Stimulated activated CD4-positive, alpha-beta T cell treated with anti-CD3 and anti-CD28 coated beads, Interleukin-12 subunit alpha, Interleukin-12 subunit beta, amount 100 ng/mL, for 4 hours (primary cell): ENCODE measurements around the gene PPP1R2B.
"Not testable (repeated sequence)": the region's sequence is repeated elsewhere in the genome, so short reads cannot be mapped to it uniquely, and the experiment has no call there.

ENCODE experiments used
- DNase-seq: peaks from one replicate; pipeline ENCODE4 v3.0.0-alpha.2; 2020

PPP1R2B gene

GRCh38 chr5:156850206-156850751 lies at the start of gene PPP1R2B:
PPP1R2B (plus strand) TSS chr5:156850295; CDS start chr5:156850563, 268 bp downstream.
- DNase-seq, result no peak

- no peak for DNase-seq
These were observed 49.2 kb upstream of the PPP1R2B start for GRCh38 chr5:156800929-156801328.

GRCh38 chr5:156802501-156802900 lies 47.6 kb upstream of the PPP1R2B start:
- no peak for DNase-seq

- DNase-seq, result no peak
These were observed 46.7 kb upstream of the PPP1R2B start for GRCh38 chr5:156803404-156803803.

GRCh38 chr5:156812959-156813358 lies 37.1 kb upstream of the PPP1R2B start:
- no peak for DNase-seq

GRCh38 chr5:156815988-156816599 lies 34.0 kb upstream of the PPP1R2B start:
- DNase-seq, result no peak

- no peak for DNase-seq
These were observed 30.6 kb upstream of the PPP1R2B start for GRCh38 chr5:156819537-156819936.

- no peak for DNase-seq
These were observed 30.0 kb upstream of the PPP1R2B start for GRCh38 chr5:156819967-156820581.

GRCh38 chr5:156824241-156824640 lies 25.9 kb upstream of the PPP1R2B start:
- no peak for DNase-seq

GRCh38 chr5:156824800-156825199 lies 25.3 kb upstream of the PPP1R2B start:
- no peak for DNase-seq

GRCh38 chr5:156825688-156826087 lies 24.4 kb upstream of the PPP1R2B start:
- DNase-seq, result no peak

GRCh38 chr5:156826150-156826549 lies 23.9 kb upstream of the PPP1R2B start:
- no peak for DNase-seq

- DNase-seq, result no peak
These were observed 15.2 kb upstream of the PPP1R2B start for GRCh38 chr5:156834916-156835315.

GRCh38 chr5:156835905-156836304 lies 14.2 kb upstream of the PPP1R2B start:
- no peak for DNase-seq

GRCh38 chr5:156836846-156837245 lies 13.2 kb upstream of the PPP1R2B start:
- DNase-seq, result no peak

GRCh38 chr5:156838961-156839360 lies 11.1 kb upstream of the PPP1R2B start:
- no peak for DNase-seq

- DNase-seq, result no peak
These were observed 8.4 kb upstream of the PPP1R2B start for GRCh38 chr5:156841737-156842136.

- DNase-seq, result no peak
These were observed 3.2 kb upstream of the PPP1R2B start for GRCh38 chr5:156846914-156847313.

- not testable (repeated sequence) for DNase-seq
These were observed 1.6 kb upstream of the PPP1R2B start for GRCh38 chr5:156848447-156848846.

- DNase-seq, result no peak
These were observed 1.8 kb downstream of the PPP1R2B start for GRCh38 chr5:156851880-156852279.

- not testable (repeated sequence) for DNase-seq
These were observed 3.0 kb downstream of the PPP1R2B start for GRCh38 chr5:156853055-156853454.

GRCh38 chr5:156865427-156865826 lies 15.3 kb downstream of the PPP1R2B start:
- no peak for DNase-seq

- DNase-seq, result no peak
These were observed 20.4 kb downstream of the PPP1R2B start for GRCh38 chr5:156870498-156870839.

- DNase-seq, result no peak
These were observed 21.1 kb downstream of the PPP1R2B start for GRCh38 chr5:156871212-156871611.
